GM19463 (cell line): ENCODE measurements around the gene CTXND2.
"Not testable (repeated sequence)": the region's sequence is repeated elsewhere in the genome, so short reads cannot be mapped to it uniquely, and the experiment has no call there.

Source experiments
- ATAC-seq: cut with Tn5 transposase; IDR thresholded peaks from one replicate; pipeline ENCODE4 v1.9.1; 2021; ENCODE audit warnings: mild to moderate bottlenecking, moderate library complexity; ENCODE audit not compliant: unreplicated experiment

Gene CTXND2

GRCh38 chr1:150888727-150889126 is 1.8 kb downstream of the CTXND2 start:
- no peak for ATAC-seq

- no peak for ATAC-seq
These were observed 3.1 kb downstream of the CTXND2 start for GRCh38 chr1:150890033-150890416.

- no peak for ATAC-seq
These were observed 6.5 kb downstream of the CTXND2 start for GRCh38 chr1:150893336-150893913.

GRCh38 chr1:150895618-150896017 is 8.7 kb downstream of the CTXND2 start:
- no peak for ATAC-seq

- ATAC-seq = not testable (repeated sequence)
These were observed 12.9 kb downstream of the CTXND2 start for GRCh38 chr1:150899795-150900194.

GRCh38 chr1:150902346-150902745 is 15.4 kb downstream of the CTXND2 start:
- no peak for ATAC-seq

GRCh38 chr1:150902751-150903150 is 15.8 kb downstream of the CTXND2 start:
- no peak for ATAC-seq

GRCh38 chr1:150905301-150905700 is 18.4 kb downstream of the CTXND2 start:
- ATAC-seq = no peak

GRCh38 chr1:150906329-150906728 is 19.4 kb downstream of the CTXND2 start:
- ATAC-seq = no peak

GRCh38 chr1:150906813-150907212 is 19.9 kb downstream of the CTXND2 start:
- no peak for ATAC-seq

GRCh38 chr1:150909585-150910180 is 22.7 kb downstream of the CTXND2 start:
- ATAC-seq = no peak

GRCh38 chr1:150912623-150913022 is 25.7 kb downstream of the CTXND2 start:
- no peak for ATAC-seq

- ATAC-seq = no peak
These were observed 30.5 kb downstream of the CTXND2 start for GRCh38 chr1:150917387-150917786.

- peak; percentile 64 for ATAC-seq
These were observed 35.6 kb downstream of the CTXND2 start for GRCh38 chr1:150922519-150922975.

GRCh38 chr1:150925080-150925479 is 38.1 kb downstream of the CTXND2 start:
- no peak for ATAC-seq

- ATAC-seq = peak; percentile 78
These were observed 39.3 kb downstream of the CTXND2 start, which contains the start of gene SETDB1 for GRCh38 chr1:150926097-150926741. Gene SETDB1, plus strand, starts transcription at chr1:150926363. Its CDS starts 1,352 bp downstream, at chr1:150927715.

GRCh38 chr1:150927624-150928023 is 40.7 kb downstream of the CTXND2 start:
- ATAC-seq = no peak

- ATAC-seq = no peak
These were observed 41.4 kb downstream of the CTXND2 start for GRCh38 chr1:150928286-150928685.

- ATAC-seq = not testable (repeated sequence)
These were observed 41.8 kb downstream of the CTXND2 start for GRCh38 chr1:150928775-150929174.

- no peak for ATAC-seq
These were observed 44.8 kb downstream of the CTXND2 start for GRCh38 chr1:150931773-150932172.

GRCh38 chr1:150944856-150945255 is 57.9 kb downstream of the CTXND2 start:
- no peak for ATAC-seq

GRCh38 chr1:150954708-150955107 is 67.8 kb downstream of the CTXND2 start:
- no peak for ATAC-seq
